GM13976 (cell line): ENCODE data around the gene PSPC1.
"Not testable (repeated sequence)": the region's sequence is repeated elsewhere in the genome, so short reads cannot be mapped to it uniquely, and the experiment has no call there.

Experiments used
- DNase-seq: peaks from one replicate; pipeline ENCODE4 v3.0.0; 2012; ENCODE audit warnings: low spot score
- CTCF ChIP-seq: IDR thresholded peaks from 2 replicates; pipeline ENCODE4 v1.5.1; 2012; ENCODE audit warnings: borderline replicate concordance, mild to moderate bottlenecking; ENCODE audit not compliant: insufficient read depth; ENCODE audit errors: extremely low read depth, missing control alignments, control extremely low read depth
- in situ Hi-C: fragments of 300-500 bp; cut with MboI; formaldehyde crosslinking; loops from one replicate; pipeline ENCODE4 v1.12.0; 2022; ENCODE audit warnings: low sequenced_read_pairs, mixed read lengths, inconsistent platforms; ENCODE audit not compliant: unreplicated experiment

Gene PSPC1

GRCh38 chr13:19781526-19781925, 1.2 kb downstream of the PSPC1 start:
- no peak for DNase-seq
- in situ Hi-C loops, result no loop called here
- TF ChIP-seq CTCF, result no peak

DNA sequence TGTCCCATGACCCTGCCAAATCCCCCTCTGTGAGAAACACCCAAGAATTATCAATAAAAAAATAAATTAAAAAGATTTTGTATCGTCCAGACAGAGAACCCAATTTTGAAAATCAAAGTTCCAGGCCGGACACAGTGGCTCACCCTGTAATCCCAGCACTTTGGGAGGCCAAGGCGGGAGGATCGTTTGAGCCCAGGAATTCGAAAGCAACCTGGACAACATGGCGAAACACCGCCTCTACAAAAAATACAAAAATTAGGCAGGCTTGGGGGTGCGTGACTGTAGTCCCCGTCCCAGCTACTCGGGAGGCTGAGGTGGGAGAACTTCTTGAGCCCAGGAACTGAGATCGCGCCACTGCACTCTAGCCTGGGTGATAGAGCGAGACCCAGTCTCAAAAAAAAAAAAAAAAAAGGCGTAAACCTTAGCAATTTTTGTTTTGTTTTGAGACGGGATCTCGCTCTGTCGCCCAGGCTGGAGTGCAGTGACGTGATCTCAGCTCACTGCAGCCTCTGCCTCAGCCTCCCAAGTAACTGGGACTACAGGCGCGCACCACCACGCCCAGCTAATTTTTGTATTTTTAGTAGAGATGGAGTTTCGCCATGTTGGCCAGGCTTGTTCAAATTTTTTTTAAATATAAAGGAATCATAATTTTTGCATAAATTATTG, 1.9 kb downstream of the PSPC1 start:
- DNase-seq, in situ Hi-C loops: not testable (repeated sequence)

DNA sequence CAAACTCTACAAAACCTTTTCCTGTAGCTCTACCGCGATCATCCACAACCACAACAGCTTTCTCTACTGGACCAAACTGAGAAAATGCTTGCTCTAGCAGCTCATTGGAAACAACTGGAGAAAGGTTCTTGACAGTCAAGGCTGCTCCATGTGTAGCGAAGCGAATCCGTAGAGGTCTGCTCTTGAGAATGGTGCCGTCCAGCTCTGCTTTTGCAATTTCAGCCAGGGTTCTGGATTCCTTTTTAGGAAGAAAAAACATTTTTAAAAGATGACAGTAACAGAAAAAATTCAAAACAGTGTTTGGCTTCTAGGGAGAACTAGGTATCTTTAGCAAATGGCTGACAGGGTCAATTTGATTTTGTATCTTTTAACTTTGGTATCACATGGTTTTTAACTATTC, 10.4 kb downstream of the PSPC1 start:
- in situ Hi-C loops, result loop anchor here (25.0 kb wide), 1 partner anchor 190 kb away; the partner anchor contains the start of gene ZMYM2
- DNase-seq, result no peak
- no peak for TF ChIP-seq CTCF

GRCh38 chr13:19769854-19770253, 12.9 kb downstream of the PSPC1 start:
- TF ChIP-seq CTCF, result no peak
- DNase-seq, result no peak
- in situ Hi-C loops, result loop anchor here (10.0 to 25.0 kb wide), 2 partner anchors 55 to 192 kb away; partner anchors contain the start of gene ZMYM2

- no peak for DNase-seq
- in situ Hi-C loops, result loop anchor here (10.0 to 25.0 kb wide), 2 partner anchors 57 to 194 kb away; partner anchors contain the start of gene ZMYM2
These were observed 14.8 kb downstream of the PSPC1 start for GRCh38 chr13:19767966-19768365.

DNA sequence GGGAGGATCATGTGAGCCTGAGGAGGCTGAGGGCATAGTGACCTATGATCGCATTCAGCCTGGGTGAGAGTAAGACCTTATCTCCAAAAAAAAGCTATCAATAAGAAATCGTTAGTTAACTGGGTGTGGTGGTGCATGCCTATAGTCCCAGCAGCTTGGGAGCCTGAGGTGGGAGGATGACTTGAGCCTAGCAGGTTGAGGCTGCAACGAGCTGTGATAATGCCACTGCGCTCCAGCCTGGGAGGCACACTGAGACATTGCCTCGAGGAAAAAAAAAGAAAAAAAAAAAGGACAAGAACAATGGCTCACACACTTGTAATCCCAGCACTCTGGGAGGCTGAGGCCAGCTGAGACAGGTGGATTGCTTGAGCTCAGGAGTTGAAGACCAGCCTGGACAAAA, 16.2 kb downstream of the PSPC1 start:
- in situ Hi-C loops, result loop anchor here (10.0 to 25.0 kb wide), 2 partner anchors 58 to 196 kb away; partner anchors contain the start of gene ZMYM2
- no peak for DNase-seq
- TF ChIP-seq CTCF, result no peak

More at GRCh38 chr13:19767966-19768365, 14.8 kb downstream of the PSPC1 start:
- no peak for TF ChIP-seq CTCF

DNA sequence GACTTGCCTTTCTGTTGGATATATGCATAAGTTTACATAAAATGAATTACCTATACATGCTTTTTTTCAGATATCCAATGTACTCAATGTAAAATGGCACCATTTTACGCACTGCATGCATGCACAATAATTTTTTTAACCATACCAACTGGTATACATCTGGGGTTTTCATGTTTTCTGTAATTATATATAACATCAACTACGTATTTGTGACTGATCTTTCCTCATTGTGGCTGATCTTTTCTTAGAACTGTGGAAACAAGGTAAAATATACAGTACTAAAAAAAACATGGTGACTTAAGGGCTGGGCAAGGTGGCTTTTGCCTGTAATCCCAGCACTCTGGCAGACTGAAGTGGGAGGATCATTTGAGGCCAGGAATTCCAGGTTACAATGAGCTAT, 18.5 kb downstream of the PSPC1 start:
- DNase-seq, result no peak
- in situ Hi-C loops, result loop anchor here (10.0 to 25.0 kb wide), 2 partner anchors 61 to 198 kb away; partner anchors contain the start of gene ZMYM2
- no peak for TF ChIP-seq CTCF
